ENCODE measurements around the gene CAMK1D. TPM values are rescaled to one million over a fixed set of nuclear protein-coding genes. Genes with fewer than 3 reads are reported as not detected.

Gene CAMK1D
- total and polyA plus RNA-seq, 2 of the 8 experiments (the other 6 are each of a cell fraction or from before 2014, with no cell fraction given) = 3.5 to 10.6 TPM

DNA sequence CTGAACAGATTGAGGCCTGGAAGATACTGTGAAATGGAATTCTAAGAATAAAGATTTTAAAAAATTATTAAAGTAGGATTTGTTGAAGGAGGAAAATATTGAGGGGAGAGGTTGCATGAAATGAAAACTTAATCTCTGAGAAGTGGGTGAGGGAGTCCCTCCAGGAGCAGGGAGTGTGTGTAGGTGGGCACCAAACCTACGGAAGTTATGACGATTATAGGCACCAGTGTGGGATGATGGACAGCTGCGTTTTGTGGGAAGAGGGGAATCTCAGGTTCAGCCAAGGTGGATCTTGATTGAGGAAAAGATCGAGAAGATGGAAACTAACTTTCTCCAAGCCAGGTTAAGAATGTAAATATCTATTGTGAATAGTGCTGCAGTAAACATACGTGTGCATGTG, 405.7 kb downstream of the CAMK1D start:
- FAIRE-seq (no peak), DNase-seq (ENCODE audit: low read depth in 1 of 2, low spot score in 2 of 2) (no peak)
- Histone ChIP-seq H3K79me2 (ENCODE audit: control insufficient read depth in 1 of 2, insufficient read depth in 2 of 2, low read length in 2 of 2) (no peaks in the 10 kb centered on the region), H4K8ac (ENCODE audit: extremely low read depth, insufficient read depth, low read length) (no peak overlapping the region), H4K20me1 (replicated peaks in 1 of 2; ENCODE audit: control insufficient read depth in 1 of 2, insufficient read depth in 2 of 2, low read length in 2 of 2) (no peaks in the 10 kb centered on the region), H2AK5ac (ENCODE audit: low read depth, low read length) (no peak overlapping the region), H3K36me3 (ENCODE audit: control insufficient read depth in 2 of 4, insufficient read depth in 4 of 4, low read length in 3 of 4) (no peaks in the 10 kb centered on the region), H3K56ac (replicated peaks; ENCODE audit: insufficient read length, low read depth, low read length) (no peak overlapping the region), H3K4me3 (ENCODE audit: extremely low read depth in 1 of 4, insufficient read depth in 2 of 4, low read depth in 3 of 4, low read length in 4 of 4) (no peak overlapping the region), H3K9ac (replicated peaks in 1 of 4; ENCODE audit: extremely low read depth in 1 of 4, low read depth in 3 of 4, low read length in 3 of 4) (no peak overlapping the region), H3K23me2 (ENCODE audit: low read depth, low read length) (no peaks in the 10 kb centered on the region), H3K27ac (ENCODE audit: low read depth, low read length) (no peak overlapping the region), H3K4me1 (replicated peaks in 1 of 4; ENCODE audit: control insufficient read depth in 3 of 4, insufficient read depth in 4 of 4, low read length in 3 of 4) (no peaks in the 10 kb centered on the region; a peak in 1 of 7 replicates), H3K14ac (ENCODE audit: insufficient read length) (no peak overlapping the region), H3K79me1 (ENCODE audit: low read depth, low read length) (no peaks in the 10 kb centered on the region), H2BK12ac (ENCODE audit: low read depth, low read length) (no peak overlapping the region), H2BK20ac (ENCODE audit: low read length) (no peak overlapping the region), H2BK15ac (ENCODE audit: low read length) (no peak overlapping the region), H4K91ac (replicated peaks; ENCODE audit: insufficient read length, low read length) (no peak overlapping the region), H3K4me2 (ENCODE audit: insufficient read depth in 1 of 2, low read depth in 2 of 2, low read length in 2 of 2) (no peak overlapping the region), H2BK120ac (replicated peaks; ENCODE audit: low read depth, low read length) (no peak overlapping the region), H3K9me3 (ENCODE audit: insufficient read depth in 2 of 2, low read depth in 1 of 2, low read length in 1 of 2) (no peaks in the 10 kb centered on the region), H3K18ac (ENCODE audit: extremely low read depth, low read length) (no peak overlapping the region), H4K5ac (ENCODE audit: insufficient read length, low read depth, low read length) (no peak overlapping the region), H3K23ac (ENCODE audit: insufficient read length) (no peak overlapping the region), H3K4ac (replicated peaks; ENCODE audit: insufficient read length, low read depth, low read length) (no peak overlapping the region), H2BK5ac (ENCODE audit: low read depth, low read length) (no peak overlapping the region), H3K27me3 (replicated peaks in 1 of 4; ENCODE audit: control insufficient read depth in 3 of 4, extremely low read depth in 1 of 4, insufficient read depth in 3 of 4, low read length in 3 of 4) (no peaks in the 10 kb centered on the region), H2AFZ (ENCODE audit: low read length) (no peak overlapping the region)
- CTCF ChIA-PET (ENCODE audit: partially characterized antibody) = interaction anchor here (1.2 kb wide), 1 partner anchor 27 kb away, joined by 4 read pairs; no protein-coding TSS in a partner anchor
- 75% methylated on average over 5 of the region's 5 CpGs; no CpG with 5 or more reads in 1 of the 2 experiments for WGBS, 2 experiments (ENCODE audit: extremely low coverage in 1 of 2, insufficient coverage in 1 of 2, insufficient read length in 1 of 2, insufficient replicate concordance in 2 of 2, low coverage in 1 of 2, low lambda C conversion rate in 2 of 2, missing lambda C conversion rate in 1 of 2)
- POLR2A ChIA-PET (ENCODE audit: partially characterized antibody) = no interaction called here
- TF ChIP-seq CHD2 (IDR thresholded peaks at IDR 0.05; ENCODE audit: low read length) (no peak), SIRT6 (IDR thresholded peaks at IDR 0.05; ENCODE audit: low read length) (no peak), NRF1 (IDR thresholded peaks at IDR 0.05; ENCODE audit: low read depth, low read length) (no peak), GTF2F1 (IDR thresholded peaks at IDR 0.05; ENCODE audit: borderline replicate concordance, low read depth, low read length) (no peak), HDAC2 (IDR thresholded peaks at IDR 0.05; ENCODE audit: borderline replicate concordance in 1 of 2, low read depth in 2 of 2, low read length in 2 of 2) (no peak), HDAC6 (IDR thresholded peaks at IDR 0.05; ENCODE audit: low read depth, low read length) (no peak)

Data from H1 (cell line).